Activated CD4-positive, alpha-beta T cell treated with anti-CD3 and anti-CD28 coated beads, Interleukin-2, amount 50 U/mL, for 4 hours (primary cell): ENCODE measurements around the gene GALK1.
"Not testable (repeated sequence)": the region's sequence is repeated elsewhere in the genome, so short reads cannot be mapped to it uniquely, and the experiment has no call there.

Experiments used
- DNase-seq, 2 experiments: peaks; one replicate each; pipeline ENCODE4 v3.0.0-alpha.2; 2020

Gene GALK1

DNA sequence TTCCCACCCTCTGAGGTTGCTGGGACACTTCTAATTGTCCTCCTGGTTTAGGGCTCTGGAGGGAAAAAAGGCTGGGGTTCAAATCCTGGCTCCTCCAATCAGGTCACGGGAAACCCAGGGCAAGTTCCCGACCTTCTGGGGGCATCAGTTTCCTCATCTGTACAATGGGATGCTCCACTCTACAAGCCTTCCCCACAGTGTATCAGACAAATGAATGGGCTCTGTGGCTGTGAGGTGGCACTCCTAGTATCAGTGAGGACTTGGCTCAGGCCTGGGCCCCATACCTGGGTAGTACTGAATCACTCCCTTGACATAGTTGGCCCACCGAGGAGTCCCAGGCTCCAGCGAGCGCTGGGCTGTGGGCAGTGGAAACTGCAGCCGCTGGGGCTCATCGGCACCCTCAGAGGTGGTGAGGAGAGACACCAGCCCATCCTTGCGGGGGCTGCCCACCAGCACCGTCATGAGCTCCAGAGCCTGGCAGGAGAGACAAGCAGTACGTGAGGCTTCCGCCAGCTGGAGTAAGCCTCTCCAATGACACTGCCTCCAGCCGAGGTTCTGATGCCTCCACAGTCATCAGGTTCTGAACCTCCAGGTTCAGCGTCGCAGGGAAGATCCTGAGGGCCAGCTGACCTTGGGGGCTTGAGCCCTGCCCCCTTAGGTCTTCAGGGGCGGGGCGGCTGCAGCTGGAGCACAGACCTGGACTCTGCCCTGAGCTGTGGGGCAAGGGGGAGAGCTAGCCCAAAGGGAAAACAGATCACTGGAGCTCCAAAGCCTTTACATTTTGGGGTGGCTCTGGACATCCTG is 1.2 kb downstream of the GALK1 start:
- no peak for DNase-seq

DNA sequence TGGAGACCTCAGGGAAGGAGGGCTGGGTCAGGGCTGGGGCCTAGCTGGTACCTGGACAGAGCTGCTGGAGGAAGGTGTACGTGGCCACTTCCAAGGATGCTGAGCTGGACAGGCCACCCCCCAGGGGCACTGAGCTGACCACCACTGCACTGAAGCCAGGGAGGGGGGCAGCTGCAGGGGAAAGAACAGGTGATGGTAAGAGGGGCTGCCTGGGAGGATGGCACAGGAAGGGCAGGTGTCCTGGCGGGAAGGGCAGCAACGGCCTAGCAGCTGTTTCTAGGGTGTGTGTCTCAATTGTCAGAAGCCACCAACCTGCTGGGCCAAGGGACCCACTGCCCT is 1.8 kb downstream of the GALK1 start:
- no peak for DNase-seq

DNA sequence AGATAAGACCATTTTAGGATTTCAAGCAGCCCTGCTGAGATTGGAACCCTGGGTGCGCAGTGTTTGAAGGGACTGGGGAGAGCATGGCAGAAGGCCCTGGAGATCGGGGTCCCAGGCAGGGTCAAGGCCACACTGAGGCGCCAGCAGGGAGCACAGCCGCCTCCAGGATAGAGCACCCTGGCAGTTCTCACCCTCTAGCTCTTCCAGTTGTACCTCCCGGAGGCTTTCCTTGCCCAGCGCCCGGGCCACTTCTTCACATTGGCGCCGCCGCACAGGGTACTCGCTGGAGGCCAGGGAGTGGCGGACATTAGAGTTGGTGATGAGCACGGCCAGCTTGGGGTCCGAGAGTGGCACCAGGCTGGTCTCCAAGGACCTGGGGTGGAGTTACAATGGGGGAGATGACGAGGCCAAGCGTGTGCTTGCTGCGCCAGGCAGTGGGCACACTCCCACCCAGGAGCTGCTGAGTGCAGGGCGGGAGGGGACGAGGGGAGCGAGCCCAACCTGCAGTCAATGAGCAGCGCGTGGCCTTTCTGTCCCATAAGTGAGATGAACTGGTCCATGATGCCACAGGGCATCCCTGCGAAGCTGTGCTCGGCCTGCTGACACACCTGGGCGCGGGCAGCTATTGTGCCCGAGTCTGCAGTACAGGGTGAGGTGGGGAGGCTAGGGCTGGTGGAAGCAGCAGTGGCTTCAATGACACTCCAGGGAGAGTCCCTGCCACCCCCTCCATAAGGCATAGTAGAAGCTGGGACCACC is 2.3 kb downstream of the GALK1 start:
- DNase-seq: no peak

DNA sequence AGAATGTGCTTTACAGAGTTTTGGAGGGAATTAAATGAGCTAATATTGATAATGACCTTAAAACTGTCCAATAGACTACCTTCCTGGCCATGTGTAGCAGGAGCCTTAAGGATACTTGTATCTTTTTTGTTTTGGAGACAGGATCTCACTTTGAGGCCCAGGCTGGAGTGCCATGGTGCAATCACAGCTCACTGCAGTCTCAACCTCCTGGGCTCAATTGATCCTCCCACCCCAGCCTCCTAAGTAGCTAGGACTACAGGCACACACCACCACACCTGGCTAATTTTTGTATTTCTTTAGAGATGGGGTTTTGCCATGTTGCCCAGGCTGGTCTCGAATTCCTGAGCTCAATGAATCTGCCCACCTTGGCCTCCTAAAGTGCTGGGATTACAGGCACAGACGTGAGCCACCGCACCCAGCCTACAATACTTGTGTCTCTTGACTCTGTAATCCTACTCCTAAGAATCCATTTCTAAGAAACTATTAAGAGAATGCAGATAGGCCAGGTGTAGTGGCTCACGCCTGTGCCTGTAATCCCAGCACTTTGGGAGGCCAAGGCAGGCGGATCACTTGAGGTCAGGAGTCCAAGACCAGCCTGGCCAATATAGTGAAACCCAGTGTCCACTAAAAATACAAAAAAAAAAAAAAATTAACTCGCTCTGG is 4.9 kb downstream of the GALK1 start:
- not testable (repeated sequence) for DNase-seq

DNA sequence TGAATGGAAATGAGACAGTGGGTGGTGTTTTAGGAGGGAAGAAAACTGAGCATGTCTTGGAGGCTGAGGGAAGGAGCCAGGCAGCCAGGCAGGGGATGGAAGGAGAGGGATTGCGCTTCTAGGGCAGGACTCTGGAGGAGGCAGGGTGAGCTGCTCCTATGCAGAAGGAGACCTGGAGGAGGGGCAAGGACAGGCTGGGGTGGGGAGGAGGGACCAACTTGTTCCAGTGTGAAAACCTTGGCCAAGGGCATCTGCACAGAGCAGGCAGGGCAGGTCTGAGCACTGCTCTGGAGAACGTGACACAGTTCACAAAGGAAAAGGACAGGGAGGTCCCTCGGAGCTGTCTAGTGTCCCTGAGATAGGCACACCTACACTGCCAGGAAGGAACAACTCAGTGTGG is 5.5 kb downstream of the GALK1 start:
- DNase-seq: no peak

DNA sequence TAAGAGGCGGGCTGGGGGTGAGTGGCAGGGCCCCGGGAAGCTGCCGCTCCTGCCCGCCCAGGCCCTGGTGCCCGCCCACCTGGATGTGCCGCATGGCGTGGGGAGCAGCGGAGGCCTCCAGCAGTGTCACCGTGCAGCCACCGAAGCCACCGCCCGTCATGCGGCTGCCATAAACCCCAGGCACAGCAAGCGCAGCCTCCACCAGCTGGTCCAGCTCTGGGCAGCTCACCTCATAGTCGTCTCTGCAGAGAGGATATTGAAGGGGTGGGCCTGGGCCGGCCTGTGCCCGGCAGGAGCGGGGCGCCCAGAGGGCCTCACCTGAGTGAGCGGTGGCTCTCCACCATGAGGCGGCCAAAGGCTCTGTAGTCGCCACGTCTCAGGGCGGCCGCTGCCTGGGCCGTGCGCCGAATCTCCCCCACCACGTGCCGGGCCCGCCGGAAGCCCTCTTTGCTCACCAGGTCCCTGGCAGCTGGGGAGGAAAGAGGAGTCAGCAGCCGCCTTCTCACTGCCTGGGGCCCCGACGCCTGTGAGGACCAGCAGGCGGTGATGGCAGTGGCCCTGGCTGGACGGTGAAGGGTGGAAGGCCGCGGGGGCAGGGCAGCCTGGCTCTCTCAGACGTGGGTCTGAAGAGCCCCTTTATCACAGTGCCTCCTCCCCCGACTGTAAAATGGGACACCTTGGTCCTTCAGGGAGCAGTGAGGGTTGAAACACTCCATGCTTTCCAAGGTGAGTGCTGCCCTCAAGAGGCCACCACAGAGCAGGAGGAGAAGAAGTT is 6.7 kb downstream of the GALK1 start:
- no peak for DNase-seq

DNA sequence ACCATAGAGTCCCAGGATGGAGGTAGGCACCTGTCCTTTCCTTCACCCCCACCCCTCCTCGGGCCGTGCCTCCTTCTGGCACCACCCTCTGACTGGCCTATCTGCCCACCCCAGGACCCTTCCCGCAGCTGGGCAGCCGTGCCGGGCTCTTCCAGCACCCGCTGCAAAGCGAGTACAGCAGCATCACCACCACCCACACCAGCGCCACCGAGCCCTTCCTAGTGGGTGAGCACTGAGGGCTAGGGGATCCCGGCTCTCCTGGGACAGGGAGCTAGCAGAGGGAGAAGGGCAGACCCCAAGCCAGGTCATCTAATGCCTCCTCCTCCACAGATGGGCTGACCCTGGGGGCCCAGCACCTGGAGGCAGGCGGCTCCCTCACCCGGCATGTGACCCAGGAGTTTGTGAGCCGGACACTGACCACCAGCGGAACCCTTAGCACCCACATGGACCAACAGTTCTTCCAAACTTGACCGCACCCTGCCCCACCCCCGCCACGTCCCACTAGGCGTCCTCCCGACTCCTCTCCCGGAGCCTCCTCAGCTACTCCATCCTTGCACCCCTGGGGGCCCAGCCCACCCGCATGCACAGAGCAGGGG is 7.8 kb downstream of the GALK1 start:
- DNase-seq: no peak

DNA sequence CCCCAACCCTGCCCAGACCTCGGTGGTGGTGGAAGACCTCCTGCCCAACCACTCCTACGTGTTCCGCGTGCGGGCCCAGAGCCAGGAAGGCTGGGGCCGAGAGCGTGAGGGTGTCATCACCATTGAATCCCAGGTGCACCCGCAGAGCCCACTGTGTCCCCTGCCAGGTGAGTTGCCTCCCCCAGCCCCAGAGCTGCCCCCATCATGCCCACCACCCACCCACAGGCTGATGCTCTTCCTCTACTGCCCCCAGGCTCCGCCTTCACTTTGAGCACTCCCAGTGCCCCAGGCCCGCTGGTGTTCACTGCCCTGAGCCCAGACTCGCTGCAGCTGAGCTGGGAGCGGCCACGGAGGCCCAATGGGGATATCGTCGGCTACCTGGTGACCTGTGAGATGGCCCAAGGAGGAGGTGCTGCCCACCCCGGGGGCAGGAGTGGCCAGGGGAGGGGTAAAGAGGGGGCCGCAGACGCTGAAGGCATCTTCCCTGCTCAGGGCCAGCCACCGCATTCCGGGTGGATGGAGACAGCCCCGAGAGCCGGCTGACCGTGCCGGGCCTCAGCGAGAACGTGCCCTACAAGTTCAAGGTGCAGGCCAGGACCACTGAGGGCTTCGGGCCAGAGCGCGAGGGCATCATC is 8.4 kb downstream of the GALK1 start:
- DNase-seq: no peak

DNA sequence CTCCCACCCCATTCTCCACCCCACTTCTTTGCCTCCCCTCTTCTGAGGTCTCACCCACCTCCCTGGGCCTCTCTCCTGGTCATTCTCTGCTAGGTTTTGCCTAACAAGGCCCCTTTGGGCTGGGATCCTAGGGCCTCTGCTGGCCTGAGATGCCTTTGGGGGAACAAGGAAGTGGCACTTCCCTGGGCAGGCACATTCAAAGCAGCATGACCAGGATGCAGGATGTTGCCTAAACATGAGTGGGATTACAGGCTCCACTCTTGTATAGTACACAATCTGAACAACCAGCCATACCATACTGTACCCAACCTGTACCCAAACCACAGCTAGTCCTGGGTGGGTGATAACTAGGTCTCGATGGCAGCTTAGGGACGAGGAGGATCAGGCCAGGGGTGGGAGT is 9.0 kb downstream of the GALK1 start:
- no peak for DNase-seq

DNA sequence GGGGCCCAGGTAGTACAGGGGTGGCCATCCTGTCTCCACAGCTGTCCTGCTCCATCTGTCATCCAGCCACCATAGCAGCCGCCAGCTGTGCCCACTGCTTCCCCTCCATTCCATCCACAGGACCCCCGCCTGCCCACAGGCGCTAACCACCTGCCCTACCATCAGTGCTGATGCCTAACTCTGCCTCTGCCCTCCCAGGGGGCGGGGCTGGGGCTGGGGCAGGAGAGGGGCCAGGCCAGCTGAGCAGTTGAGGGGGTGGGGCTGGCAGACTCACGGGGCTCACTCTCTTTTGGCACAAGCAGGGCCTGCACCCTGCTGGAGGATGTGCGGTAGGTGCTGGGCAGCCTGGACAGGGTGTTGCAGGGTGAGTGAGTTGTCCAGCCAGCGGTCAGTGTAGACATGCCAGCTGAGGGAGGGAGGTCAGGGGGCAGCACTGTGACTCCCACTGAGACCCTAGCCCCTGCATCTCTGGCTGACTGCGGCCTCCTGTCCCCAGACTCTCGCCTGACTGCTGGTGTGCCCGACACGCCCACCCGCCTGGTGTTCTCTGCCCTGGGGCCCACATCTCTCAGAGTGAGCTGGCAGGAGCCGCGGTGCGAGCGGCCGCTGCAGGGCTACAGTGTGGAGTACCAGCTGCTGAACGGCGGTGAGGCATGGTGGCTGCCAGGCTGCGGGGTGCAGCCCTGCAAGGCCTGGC is 9.6 kb downstream of the GALK1 start:
- DNase-seq: no peak

DNA sequence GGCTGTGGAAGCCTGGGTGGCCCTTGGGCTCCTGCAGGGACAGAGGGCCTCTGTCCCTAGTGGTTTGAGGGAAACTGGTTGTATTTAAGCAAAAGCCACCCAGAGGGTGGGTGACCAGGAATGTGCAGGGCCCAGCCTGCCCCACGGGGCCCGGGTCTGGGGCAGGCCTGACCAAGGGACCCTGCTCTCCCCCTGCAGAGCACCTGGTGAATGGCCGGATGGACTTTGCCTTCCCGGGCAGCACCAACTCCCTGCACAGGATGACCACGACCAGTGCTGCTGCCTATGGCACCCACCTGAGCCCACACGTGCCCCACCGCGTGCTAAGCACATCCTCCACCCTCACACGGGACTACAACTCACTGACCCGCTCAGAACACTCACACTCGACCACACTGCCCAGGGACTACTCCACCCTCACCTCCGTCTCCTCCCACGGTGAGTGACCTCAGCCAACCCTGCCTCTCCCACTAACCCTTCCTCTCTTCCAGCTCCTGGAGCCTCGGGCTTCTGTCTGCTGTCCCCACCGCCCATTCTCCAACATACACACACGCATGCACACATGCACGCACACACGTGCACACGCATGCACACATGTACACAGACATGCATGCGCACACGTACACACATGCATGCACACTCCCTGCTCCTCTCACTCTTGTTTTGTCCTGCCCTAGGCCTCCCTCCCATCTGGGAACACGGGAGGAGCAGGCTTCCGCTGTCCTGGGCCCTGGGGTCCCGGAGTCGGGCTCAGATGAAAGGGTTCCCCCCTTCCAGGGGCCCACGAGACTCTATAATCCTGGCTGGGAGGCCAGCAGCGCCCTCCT is 10.4 kb downstream of the GALK1 start:
- DNase-seq: no peak

DNA sequence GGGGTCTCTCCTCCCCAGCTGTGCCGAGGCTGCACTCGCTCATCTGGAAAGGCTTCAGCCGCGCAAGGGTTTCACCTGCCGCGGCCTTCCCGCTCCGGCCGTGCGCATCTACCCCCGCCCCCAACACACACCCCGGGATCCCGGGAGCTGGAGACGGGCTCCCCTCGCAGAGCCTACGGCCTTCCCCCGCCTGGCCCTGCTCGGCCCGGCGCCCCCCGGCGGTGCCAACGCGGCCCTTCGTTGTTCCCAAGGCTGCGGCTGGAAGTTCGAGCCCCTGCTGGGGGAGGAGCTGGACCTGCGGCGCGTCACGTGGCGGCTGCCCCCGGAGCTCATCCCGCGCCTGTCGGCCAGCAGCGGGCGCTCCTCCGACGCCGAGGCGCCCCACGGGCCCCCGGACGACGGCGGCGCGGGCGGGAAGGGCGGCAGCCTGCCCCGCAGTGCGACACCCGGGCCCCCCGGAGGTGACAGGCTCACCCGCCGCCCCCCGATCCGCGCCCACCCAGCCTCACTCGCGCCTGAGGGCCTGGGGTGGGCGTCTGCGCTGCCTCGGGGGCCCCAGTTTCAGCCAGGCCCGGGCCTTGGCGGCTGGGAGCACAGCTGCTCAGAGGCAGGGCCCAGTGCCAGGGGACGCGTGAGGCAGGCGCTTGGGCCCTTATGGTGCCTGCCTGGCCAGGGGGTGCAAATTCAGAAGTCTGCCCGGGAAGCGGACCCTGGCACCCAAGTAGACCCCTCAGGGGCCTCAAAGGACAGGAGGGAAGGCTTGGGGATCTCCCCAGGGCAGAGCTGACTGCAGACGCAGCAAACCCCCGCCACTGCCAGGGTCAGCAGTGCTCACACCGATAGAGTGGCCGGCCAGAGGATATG is 11.2 kb downstream of the GALK1 start:
- DNase-seq: peak; percentile 51 to 57

DNA sequence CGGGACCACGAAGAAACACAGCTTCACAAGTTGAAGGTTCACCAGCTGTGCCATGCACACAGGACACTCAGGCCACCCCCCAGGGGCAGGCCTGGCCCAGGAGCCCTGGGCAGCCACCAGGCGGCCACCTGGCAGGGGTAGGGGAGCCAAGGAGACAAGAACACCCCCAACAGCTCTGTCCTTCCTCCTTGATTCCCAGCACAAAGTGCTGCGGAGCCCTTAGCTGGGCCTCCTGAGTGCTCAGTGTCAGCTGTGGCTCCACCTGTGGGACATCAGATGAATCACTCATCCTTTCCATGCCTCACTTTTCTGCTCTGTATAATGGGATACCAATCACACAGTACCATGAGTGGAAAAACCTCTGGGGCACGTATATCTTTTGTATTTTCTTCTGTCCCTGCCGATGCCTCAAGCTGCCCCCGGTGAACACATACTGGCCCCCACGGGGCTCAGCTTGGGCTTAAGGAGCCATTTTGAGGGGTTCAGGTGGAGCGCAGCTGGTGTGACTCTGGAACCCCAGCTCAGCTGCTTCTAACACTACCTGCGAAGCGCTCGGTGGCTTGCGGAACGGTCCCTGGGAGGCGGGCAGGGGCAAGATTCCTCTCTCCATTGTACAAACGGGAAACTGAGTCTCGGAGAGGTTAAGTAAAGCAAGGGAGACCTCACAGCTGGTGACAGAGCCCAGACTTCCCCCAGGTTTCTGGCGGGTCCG is 12.0 kb downstream of the GALK1 start:
- no peak for DNase-seq

DNA sequence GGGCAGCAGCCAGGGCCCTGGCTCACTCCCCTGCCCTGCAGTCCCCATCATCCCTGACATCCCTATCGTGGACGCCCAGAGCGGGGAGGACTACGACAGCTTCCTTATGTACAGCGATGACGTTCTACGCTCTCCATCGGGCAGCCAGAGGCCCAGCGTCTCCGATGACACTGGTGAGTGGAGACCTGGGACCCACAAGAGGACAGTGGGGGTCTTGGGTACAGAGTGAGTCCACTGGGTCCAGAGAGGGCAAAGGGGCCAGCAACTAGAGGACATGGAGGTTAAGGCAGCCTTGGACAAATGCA is 12.6 kb downstream of the GALK1 start:
- DNase-seq: no peak

DNA sequence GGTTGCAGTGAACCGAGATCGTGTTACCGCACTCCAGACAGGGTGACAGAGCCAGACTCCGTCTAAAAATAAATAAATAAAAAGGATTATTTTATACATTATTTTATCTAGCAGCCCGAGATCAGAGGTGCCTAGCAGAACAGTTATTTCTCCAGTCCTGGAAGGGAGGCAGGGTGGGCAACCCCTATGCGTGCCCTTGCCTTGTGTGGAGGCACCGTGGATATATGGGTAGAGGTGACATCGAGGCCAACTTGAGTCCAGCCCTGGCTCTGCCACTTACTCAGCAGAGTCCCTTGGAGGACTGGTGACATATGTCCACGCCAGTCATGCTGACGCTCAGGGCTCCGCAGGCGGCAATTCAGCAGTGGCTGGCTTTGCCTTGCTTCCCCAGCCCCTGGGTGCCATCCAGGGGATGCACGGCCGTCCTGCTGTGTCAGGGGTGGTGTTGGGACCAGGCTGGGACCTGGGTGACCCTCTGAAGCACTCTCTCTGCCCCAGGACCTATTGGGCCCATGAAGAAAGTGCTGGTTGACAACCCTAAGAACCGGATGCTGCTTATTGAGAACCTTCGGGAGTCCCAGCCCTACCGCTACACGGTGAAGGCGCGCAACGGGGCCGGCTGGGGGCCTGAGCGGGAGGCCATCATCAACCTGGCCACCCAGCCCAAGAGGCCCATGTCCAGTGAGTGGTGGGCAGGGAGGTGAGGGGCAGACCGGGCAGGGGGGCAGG is 13.2 kb downstream of the GALK1 start:
- DNase-seq: no peak

DNA sequence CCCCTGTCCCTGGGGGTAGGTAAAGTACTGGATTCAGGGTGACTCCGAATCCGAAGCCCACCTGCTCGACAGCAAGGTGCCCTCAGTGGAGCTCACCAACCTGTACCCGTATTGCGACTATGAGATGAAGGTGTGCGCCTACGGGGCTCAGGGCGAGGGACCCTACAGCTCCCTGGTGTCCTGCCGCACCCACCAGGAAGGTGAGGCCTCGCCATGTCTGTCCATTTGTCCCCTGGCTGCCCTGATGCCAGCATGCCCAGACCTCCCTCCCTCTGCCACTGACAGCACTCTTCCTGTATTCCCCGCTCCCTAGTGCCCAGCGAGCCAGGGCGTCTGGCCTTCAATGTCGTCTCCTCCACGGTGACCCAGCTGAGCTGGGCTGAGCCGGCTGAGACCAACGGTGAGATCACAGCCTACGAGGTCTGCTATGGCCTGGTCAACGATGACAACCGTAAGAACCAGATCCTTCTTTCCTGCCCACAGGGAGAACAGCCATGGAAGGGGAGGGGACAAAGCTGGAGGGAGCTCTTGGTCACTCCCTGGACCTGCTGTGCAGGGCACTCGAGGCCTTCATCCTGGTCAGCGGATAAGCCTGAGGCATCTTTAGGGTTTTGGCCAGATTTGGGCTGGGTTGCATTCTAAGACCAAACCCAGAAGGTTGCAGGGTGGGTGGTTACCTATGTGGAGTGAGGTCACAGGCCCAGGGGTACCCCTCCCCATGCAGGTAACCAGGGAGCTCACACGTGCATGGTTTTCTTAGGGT is 14.2 kb downstream of the GALK1 start:
- no peak for DNase-seq

DNA sequence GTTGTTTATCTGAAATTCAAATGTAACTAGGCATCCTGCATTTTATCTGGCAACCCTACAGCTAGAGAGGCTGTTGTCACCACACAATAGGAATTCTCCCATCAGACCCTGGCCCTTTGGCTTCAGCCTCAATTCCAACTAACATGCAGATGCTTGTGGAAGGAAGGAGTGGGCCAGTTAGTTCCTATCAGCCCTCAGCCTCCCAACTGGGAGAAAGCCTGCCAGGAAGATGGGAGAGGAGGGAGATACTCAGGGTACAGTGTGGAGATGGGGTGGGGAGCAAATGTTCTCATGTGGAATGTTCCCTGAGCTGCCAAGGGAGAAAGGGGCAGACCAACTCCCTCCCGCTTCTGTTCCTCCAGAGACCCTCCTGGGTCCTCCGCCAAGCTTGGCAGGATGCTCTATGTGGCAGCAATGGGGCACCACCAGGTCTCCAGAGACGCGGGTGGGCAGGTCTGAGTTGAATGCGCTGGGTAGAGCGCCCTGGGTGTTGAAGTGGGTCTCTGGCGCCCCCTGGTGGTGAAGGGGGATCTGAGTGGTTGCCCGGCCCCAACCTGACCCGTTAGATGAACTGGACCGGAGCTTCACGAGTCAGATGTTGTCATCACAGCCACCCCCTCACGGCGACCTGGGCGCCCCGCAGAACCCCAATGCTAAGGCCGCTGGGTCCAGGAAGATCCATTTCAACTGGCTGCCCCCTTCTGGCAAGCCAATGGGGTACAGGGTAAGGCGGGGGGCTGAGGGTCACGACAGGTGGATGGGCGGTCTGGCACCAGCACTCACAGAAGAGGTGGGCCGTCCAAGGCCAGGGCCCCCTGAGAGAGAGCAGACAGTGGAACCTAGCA is 15.2 kb downstream of the GALK1 start:
- peak; percentile 86 for DNase-seq
